Fibroblast of skin of back (primary cell): Measurements from ENCODE around the gene PIK3R1.
A peak's percentile ranks its signal among the peaks of the same experiment; 100 is the strongest.
"Not testable (repeated sequence)": the region's sequence is repeated elsewhere in the genome, so short reads cannot be mapped to it uniquely, and the experiment has no call there.

Source experiments
- DNase-seq: peaks from one replicate; pipeline ENCODE4 v3.0.0-alpha.2; 2013

The PIK3R1 gene

DNA sequence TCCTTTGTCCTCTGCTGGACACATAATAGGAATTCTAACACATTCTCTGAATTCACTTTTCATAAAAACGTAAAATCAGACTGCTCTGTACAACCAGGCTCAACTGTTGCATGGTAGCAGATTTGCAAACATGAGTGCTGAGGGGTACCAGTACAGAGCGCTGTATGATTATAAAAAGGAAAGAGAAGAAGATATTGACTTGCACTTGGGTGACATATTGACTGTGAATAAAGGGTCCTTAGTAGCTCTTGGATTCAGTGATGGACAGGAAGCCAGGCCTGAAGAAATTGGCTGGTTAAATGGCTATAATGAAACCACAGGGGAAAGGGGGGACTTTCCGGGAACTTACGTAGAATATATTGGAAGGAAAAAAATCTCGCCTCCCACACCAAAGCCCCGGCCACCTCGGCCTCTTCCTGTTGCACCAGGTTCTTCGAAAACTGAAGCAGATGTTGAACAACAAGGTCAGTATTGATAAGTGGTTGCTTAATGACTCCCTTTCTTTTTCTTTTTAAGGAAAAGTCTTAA lies 11.1 kb downstream of the PIK3R1 start:
- no peak for DNase-seq

DNA sequence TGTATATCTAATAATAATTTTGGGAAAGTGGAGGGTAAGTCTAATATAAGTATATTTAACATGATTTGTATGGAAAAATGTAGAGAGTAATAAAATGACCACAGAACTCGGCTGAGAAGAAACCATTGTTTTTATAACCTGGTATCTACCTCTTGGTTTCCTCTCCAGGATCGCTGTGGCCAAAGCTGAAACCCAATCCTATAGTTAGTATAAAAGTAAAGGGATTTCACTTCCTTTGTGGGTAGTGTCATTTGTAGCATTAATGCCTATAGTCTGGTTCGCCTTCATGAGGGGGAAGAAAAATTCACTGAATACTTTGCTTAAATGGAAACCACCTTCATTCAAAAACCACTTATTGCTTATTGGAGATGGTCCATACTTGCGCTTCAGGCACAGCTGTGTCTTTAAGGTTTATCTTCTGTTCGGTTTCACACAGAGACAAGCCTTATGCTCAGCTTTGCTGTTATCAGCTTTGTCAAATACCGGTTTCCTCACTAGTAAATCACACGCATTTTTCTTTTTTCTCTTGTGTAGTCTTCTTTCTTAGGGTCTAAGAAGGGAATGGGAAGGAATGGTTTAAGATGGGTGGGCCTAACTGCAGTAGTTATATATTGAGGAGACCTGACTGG lies 12.1 kb downstream of the PIK3R1 start:
- no peak for DNase-seq

DNA sequence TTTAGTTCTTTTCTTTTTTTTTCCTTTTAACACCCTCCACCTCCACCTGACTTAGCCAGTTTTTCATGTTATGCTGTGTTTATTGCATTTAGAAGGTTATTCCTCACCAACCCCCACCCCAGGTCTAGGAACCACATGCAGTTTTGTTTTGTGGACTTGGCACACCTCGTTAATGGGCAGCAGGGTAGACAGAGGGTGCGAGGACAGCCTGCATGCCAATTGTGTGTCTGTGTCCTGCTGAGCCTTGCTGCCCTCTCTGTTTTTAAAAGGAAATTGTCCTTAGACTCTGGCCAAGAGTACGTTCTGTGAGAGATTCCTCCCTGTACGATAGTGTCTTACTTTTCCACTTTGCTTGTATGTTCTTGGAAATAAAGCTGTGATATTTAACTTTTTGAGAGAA lies 13.9 kb downstream of the PIK3R1 start:
- DNase-seq: no peak

DNA sequence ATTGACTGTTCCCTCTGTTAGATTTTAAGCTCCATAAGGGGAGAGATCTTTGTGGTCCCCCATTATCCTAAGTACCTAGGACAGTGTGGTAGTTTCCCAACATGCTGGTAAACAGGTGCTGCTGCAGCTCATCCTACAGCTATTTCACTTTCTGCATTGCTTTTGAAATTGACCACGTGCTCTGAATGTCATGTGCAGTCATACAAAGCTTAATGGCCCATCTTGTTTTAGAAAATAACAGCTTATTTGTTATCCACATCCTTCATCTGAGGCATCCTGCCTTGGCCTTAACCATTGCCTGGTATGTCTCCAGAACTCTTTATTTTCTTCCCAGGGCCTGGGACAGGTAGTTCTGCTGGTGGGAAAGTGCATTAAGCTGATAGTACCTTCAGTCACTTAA lies 14.7 kb downstream of the PIK3R1 start:
- DNase-seq: no peak

DNA sequence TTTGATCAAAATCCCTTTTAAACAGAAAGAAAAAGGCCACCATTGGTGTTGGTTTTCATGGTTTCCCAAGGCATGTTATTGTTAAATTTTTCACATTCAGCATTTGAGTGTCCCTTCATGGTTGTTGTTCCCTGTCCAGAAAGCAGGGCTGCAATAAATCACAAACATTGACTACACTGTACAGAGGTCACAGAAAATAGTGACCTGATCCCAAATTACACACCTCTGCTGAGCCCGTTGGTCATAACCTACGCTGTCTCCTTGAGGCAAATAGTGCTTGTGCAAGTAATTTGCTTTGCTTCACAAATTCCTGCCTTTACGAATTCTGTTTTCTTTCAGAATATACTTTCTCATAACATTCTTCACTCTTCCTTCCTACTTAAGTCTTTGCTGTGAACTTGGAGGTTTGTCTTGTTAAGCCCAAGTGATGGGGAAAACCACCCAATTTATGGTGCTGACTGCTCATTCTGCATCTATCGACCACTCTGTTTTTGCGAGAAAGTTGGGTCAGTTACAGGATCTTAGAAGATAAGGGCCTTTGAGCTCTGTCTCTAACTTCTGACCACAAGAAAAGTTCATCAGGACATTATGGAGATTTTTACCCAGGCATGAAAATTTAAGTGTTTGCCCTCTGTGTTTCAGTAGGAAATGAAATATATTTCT lies 16.0 kb downstream of the PIK3R1 start:
- no peak for DNase-seq

DNA sequence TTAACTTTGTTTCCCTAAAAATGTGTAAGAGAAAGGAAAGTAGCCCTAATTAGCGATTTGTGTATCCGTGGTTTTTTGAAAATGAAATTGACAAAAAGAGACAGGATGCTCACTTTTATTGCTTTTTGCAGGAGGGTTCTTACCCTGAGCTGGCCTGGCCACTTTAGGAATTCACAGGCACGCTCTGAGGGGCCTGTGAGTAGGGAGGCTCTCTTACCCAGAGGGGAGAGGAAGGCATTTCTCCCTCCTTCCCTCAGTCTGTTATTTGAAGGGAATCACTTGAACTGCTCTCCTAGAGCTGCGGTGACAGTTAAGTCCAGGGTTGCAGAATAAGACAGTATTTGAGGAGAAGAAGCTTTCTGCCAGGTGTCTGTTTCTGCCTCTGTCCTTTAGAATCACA lies 16.7 kb downstream of the PIK3R1 start:
- DNase-seq: no peak

DNA sequence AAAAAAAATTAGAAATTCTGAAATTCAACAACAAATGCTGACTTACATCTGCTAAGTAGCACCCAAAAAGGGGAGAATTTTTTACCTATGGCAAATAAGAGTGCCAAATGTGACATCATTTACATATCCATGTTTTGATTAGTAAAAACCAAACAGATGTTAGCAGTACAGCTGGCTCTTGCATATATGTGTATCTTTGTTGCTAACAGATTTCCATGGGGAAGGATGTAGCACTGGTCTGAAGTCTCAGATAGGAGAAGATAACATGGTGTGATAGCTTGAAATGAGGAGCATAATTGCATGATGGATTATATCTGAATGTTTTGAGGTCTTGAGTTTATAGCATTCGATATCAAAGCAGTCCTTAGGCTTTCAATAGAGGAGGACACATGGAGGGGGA lies 17.5 kb downstream of the PIK3R1 start:
- no peak for DNase-seq

DNA sequence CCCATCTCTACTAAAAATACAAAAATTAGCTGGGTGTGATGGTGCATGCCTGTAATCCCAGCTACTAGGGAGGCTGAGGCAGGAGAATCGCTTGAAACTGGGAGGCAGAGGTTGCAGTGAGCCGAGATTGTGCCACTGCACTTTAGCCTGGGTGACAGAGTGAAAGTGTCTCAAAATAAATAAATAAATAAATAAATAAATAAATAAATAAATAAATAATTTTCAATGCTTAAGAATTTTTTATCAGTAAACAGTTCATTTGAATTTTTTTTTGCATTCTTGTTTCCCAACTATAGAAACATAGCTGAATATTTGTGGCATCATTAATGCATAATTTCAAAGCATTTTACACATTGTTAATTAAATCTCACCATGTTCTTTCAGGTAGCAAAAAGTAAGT lies 19.7 kb downstream of the PIK3R1 start:
- not testable (repeated sequence) for DNase-seq

DNA sequence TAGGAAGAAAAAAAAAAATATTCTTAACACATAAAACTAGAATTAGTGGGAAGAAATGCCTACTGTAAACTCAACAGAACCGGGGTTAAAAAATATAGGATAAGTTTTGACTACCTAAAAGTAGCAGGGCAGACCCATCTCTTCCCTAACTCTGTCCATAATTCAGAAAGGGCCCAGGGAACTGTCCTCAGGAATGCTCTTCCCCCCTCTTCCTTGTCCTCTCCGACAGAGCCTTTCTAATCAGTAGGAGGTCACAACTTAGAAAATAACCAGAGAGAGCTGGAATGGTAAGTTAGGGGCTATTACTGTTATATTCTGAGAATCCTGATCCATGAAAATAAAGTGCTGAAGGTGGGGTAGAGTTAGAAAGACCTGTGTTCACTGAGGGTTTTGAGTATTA lies 22.2 kb downstream of the PIK3R1 start:
- DNase-seq: no peak

DNA sequence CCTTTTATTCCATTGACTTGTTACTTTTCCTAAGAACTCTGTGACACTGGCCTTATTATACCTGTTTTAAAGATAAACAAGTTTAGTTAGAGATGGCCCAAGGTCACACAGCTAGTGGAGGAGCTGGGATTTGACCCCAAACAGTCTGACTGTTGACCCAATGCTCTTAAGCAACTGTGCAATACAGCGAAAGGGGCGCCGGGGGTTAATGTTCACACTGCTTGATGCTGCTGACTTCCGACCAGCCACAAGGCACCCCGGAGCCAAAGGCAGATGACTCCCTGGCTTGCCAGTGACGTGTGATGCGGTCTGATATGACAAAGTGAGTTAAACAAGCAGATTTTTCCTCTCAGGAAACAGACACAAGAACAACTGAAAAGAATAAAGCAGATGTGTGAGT lies 23.9 kb downstream of the PIK3R1 start:
- DNase-seq: peak; percentile 50

DNA sequence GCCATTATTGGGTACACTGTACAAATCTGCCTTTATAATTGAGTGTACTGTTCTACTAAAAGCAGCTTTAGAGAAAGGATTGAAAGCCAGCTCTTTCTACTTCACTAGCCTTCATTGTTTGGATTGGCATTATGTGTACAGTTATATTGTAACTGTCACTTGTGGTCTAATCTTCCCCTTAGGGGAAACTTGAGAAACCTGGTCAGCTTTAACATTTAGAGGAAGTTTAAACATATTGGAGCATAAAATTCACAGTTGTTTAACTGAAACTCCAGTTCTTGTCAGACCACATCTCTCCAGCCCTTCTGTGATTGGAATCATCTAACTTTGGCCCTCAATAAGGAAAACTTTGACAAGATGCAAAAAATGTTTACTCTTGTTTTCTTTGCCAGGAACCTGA lies 24.6 kb downstream of the PIK3R1 start:
- no peak for DNase-seq

DNA sequence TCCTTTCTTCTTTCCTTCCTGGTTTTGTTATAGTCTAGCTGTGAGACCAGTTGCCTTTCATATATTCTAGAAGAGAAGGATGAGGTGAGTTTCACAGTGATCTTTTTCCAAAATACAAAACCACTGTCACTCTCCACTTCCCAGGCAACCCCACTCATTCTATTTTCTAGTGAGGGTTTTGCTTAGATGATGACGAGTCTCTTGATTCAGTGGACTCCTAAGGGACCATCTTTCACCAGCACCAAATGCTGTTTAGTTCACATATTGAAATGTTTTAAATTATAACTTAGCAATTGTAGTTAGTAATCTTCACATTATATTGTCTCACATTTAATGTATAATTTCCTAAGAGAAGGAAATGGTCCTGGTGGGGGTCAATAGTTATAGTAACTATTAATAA lies 25.2 kb downstream of the PIK3R1 start:
- no peak for DNase-seq

DNA sequence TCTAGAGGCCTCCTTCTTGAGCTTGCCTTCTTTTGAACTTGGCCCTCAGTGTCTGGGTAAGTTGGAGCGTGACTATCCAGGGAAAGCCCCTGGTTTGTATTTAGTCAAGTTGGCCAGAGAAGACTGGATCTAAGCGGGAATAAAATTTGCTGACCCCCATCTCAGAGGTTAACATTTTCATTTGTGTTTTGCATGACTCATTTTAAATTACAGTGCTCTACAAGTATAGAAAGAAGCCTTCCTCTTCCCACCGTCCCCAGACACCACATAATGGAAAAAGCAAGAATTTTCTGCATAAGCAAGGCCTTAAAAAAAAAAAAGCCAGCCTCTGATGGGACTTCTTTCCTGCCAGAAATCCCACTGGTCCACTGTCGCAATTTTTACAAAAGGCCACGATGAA lies 27.2 kb downstream of the PIK3R1 start:
- DNase-seq: peak; percentile 36

DNA sequence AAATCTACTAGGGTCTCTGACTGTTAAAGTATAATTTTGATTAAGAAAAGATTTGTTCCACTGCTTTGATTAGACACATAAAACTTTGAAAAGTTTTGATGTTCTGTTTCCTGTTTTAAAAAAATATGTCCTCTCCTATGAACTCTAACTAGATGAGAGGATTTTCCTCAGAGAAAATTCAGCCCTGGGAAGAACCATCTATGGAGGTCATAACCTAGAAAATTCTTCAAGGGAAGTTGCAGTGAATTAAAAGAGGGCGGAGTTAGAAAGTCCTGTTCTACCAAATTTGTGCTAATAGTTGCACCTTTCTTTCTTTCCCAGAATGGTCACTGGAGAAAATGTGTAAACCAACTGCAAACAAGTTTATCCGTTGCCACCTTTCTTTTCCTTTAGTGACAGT lies 27.7 kb downstream of the PIK3R1 start:
- DNase-seq: no peak

DNA sequence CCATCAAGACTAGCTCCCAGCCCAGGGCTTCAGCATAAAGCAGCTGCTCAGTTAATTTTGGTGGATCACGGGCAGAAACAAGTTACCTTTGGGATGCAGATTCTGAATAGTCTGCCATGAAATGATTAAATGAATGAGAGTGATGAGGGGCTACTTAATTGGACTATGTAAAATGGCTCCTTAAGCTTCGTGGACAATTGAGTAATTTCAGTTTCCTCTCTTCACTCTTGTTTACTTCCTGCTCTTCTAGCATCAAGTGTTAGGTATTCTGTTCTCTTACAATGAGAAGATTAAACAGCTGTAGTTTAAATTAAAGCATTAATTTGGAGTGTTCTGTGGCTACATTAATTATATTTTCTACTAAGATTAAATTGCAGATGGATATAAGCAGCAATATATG lies 28.1 kb downstream of the PIK3R1 start:
- no peak for DNase-seq

DNA sequence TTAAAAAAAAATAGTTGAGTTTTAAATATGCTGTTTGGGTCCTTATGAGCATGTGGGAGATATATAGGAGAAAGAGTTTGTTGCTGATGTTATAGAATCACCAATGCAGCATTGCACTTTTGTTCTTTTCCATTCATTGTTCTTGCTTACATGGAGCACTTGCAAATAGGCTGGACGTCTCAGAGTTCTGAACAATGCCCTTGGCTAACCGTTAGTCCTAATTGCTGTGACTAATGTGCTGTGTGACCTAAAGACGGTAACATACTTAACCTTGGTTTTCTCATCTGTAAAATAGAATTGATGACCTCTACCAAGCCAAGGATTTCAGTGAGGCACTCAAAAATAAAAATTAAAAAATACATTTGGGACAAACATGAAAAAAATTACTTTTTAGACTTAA lies 29.8 kb downstream of the PIK3R1 start:
- DNase-seq: no peak

DNA sequence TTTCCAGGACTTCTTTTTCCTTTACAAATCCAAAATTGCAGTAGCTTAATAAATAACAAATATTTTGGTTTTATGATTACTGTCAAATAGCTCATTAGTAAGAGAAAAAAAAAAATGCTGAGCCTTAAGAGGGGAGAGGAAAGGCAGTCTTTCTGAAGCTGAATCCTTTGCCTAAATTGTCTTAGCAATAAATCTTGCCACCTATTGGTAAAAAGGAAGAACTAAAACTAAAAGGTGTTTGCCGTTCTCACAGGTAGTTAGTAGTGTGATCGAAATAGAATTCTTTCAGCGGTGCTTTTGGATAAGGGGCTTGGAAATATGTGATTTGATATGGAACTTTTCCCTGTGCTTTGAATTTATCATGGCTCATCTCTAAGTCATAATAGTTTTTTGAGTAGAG lies 31.2 kb downstream of the PIK3R1 start:
- no peak for DNase-seq

DNA sequence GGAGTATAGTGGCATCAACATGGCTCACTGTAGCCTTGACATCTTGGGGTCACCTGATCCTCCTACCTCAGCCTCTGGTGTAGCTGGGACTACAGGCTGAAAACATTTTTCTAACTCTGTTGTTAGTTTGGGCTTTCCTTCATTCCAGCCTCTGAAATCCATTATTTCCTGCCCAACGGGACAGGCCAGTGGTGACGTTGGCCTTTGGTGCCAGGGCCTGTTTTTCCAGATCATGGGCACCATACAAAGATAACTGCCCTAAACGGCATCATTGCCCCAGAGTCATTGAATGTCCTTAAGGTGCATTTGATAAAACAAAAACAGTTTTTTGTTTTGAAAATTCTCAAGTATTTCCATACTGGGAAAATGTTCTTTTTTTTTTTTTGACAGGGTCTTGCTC lies 32.1 kb downstream of the PIK3R1 start:
- no peak for DNase-seq

DNA sequence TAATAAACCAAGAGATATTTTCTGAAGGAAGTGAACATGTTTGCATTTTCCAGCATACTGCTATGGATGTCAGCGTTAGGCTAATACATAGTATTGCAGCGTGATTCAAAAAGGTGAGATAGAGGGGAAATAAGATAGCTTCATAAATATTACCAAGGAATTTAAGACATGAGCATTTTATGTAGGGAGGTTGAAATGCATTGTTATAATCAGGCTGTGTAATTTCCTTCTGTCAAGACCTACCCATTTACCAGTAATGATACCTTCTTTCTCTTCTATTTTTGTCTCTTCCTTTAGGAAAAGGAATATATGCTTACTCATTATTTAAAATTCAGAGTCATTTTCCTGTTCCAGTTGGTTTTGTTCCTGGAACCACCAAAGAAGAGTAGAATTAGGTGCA lies 33.3 kb downstream of the PIK3R1 start:
- no peak for DNase-seq

DNA sequence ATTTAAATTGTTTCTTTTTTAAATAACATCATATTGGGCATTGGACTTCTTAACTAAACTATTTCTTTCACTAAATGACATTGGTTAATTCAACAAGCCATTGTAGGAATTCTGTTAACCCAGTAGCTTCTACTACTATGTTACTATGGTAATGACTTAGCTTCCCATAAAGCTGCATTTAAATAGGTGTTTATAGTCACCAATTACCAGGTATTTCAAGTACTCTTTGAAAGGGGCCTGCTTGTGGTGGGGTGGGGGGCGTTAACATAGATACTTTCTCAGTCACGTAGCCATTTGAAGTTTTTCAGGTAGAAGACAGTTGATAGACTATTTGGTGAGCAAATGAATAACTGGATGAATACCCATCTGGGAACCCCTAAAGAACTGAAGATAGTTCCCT lies 34.0 kb downstream of the PIK3R1 start:
- no peak for DNase-seq

DNA sequence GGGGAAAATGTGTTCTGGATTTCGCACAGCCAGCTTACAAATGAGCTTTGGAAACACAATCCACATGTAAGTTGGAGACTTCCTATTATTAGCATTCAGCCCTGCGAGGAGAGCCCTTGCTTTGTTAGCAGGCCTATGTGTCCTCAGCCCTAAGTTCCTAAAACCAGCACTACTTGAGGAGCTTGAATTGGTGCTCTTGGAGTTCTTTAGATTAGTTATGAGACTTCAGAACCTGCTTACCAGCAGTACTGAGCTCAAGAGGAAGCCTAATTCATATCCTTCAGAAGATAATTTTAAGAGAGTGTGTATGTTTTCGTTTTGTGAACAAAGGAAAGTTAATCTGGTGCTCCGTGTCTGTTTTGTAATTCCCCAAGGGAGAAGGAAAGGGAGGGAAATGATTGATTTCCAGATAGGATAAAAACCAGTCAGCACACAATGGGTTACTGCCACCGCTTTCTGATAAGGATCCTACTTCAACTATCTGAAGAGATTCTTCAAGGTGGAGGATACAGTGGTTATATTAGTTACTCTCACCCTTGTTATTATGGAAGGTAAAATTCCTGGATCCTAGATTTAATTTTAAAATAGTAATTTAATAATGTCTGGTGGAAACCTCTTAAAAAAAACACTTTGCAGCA lies 35.2 kb downstream of the PIK3R1 start:
- DNase-seq: no peak

DNA sequence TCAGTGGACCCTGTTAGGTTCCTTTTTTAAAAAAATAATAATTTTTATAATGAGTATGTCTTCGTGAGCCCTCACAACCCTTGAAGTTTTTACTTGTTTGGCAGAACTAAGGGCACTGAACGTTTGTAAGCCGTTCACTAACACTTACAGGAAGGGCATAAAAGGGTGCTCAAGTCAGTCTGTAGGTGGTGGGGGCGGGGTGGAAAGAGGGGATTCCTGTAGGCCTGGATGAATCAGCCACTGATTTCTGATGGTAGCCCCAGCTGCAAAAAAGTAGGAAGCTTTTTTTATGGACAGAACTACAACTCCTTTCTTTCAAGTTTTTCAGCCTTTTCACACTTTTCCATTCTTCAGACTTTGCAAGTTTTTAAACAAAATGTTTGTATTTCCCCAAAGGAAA lies 35.8 kb downstream of the PIK3R1 start:
- DNase-seq: no peak

DNA sequence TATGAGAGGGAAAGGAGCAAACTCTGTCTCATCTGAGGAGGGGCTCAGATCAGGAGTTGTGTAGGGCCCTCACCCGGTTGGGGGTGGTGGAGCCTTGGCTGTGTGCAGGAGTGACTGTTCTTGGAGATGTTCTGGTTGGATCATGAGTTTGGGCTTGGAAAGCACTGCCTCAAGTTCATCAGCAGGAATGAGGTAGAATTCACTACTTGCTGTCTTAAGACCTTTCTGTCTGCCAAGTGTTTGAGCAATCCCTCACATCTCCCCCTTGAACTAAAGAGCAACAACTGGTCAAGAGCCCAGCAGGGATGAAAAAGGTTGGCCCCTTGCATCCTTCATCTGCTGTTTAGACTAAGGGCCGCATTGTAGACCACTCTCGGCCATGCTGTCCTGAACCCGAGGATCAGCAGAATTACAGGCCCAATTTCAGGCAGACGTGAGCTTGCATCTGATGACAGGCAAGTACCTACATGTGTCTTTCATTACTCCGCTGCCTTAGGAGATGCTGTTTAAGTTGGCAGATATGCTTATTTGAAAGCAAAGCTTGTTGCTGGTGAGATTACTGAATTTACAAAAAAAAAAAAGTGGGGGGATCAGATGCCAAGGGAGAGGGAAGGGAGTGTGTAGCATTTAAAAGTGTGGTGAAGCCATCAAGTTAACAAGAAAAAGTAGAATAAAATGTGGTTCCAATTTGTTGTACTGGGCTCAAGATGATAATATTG lies 36.4 kb downstream of the PIK3R1 start:
- peak; percentile 9 for DNase-seq
